Activated T-helper 2 cell treated with anti-CD3 and anti-CD28 coated beads, Interferon-gamma antibody, Interleukin-2, Interleukin-4, amounts not matched to agents 10 μg/mL and 5 μg/mL and 100 μg/mL, durations not matched to agents 14 hours and 24 hours and 36 hours (primary cell): Measurements from ENCODE around the gene ACOXL. TPM values are rescaled to one million over a fixed set of nuclear protein-coding genes. Genes with fewer than 3 reads are reported as not detected.

Source experiments
- DNase-seq: peaks from one replicate; pipeline ENCODE4 v3.0.0; 2021; ENCODE audit warnings: low spot score
- H3K27ac Mint-ChIP-seq: one replicate; pipeline ENCODE4 v1.8.0; 2021; ENCODE audit warnings: mixed read lengths
- H3K27me3 Mint-ChIP-seq: one replicate; pipeline ENCODE4 v1.8.0; 2021; ENCODE audit warnings: low read depth, mixed read lengths
- H3K36me3 Mint-ChIP-seq: one replicate; pipeline ENCODE4 v1.8.0; 2021; ENCODE audit warnings: low read depth, mixed read lengths
- H3K4me1 Mint-ChIP-seq: one replicate; pipeline ENCODE4 v1.8.0; 2021; ENCODE audit warnings: low read depth, mixed read lengths
- H3K4me3 Mint-ChIP-seq: one replicate; pipeline ENCODE4 v1.8.0; 2021; ENCODE audit warnings: low read depth, mild to moderate bottlenecking, moderate library complexity, mixed read lengths
- H3K9me3 Mint-ChIP-seq: one replicate; pipeline ENCODE4 v1.8.0; 2021; ENCODE audit warnings: mixed read lengths
- intact Hi-C: fragments of 100-400 bp; cut with micrococcal nuclease; formaldehyde crosslinking; loops from one replicate; pipeline ENCODE4 v1.15.1; 2023
- total RNA-seq: library from RNA; stranded (reverse); gene quantifications from 2 replicates; pipeline ENCODE4 v1.2.3, GENCODE V29; 2022

Gene ACOXL
- total RNA-seq, 1 donor from 2014 or later: 1.6 TPM

DNA sequence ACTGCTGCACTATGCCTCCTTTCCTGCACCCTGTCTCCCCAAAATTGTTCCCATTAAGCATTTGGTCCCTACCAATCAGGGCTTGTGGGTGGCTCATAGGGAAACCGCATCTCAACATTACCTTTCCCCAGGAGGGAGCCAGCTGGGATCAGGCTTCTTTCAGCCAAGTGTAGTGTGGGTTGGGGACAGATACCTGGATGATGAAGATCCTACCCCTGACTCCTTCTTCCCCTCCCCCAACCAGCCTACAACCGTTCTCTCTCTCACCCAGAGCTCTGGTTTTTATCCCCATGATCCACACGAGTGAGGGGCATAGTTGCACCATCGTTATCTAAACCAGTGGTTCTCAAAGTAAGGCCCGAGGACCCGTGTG, 40.0 kb downstream of the ACOXL start:
- Mint-ChIP-seq H3K4me1 (no peaks in the 10 kb centered on the region), H3K36me3 (no peaks in the 10 kb centered on the region), H3K4me3 (no peak overlapping the region), H3K9me3 (no peaks in the 10 kb centered on the region), H3K27ac (no peak overlapping the region), H3K27me3 (peaks cover 23% of the 10 kb centered on the region)
- intact Hi-C loops: no loop called here
- no peak for DNase-seq

DNA sequence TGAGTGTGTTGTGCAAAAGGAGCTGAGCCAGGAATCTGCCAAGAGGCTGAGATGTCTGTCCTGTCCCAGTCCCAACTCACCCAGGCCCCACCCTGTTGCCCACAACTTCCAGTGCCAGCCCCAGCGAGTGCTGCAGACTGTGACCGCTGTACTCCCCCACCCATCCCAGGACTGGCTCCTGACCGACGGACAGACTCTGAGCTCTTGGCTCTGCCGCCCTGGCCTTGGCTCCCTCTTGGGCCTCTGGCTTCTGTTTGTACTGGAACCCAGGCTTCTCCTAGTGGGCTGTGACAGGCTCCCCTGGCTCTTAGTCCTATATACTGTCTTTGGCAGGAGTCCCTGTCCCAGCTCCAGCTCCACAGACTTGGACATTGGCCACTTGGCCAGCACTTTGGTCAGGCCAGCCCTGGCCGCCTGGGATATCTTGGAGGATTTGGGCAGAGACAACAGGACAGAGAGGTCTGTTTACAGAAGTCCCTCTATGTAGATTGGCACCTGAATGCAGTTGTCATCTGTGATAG, 41.1 kb downstream of the ACOXL start:
- no peaks in the 10 kb centered on the region for H3K4me1 Mint-ChIP-seq

GRCh38 chr2:110774701-110775100, 42.3 kb downstream of the ACOXL start:
- Mint-ChIP-seq H3K4me1 (no peaks in the 10 kb centered on the region), H3K36me3 (no peaks in the 10 kb centered on the region), H3K27me3 (peaks cover 27% of the 10 kb centered on the region), H3K4me3 (no peak overlapping the region), H3K27ac (no peak overlapping the region), H3K9me3 (no peaks in the 10 kb centered on the region)
- DNase-seq: no peak
- intact Hi-C loops: no loop called here

More for the DNA sequence above, 41.1 kb downstream of the ACOXL start:
- H3K4me3 Mint-ChIP-seq: no peak overlapping the region
- no peak overlapping the region for H3K27ac Mint-ChIP-seq
- intact Hi-C loops: no loop called here
- DNase-seq: no peak
- H3K27me3 Mint-ChIP-seq: peaks cover 21% of the 10 kb centered on the region
- H3K9me3 Mint-ChIP-seq: no peaks in the 10 kb centered on the region
- H3K36me3 Mint-ChIP-seq: no peaks in the 10 kb centered on the region

DNA sequence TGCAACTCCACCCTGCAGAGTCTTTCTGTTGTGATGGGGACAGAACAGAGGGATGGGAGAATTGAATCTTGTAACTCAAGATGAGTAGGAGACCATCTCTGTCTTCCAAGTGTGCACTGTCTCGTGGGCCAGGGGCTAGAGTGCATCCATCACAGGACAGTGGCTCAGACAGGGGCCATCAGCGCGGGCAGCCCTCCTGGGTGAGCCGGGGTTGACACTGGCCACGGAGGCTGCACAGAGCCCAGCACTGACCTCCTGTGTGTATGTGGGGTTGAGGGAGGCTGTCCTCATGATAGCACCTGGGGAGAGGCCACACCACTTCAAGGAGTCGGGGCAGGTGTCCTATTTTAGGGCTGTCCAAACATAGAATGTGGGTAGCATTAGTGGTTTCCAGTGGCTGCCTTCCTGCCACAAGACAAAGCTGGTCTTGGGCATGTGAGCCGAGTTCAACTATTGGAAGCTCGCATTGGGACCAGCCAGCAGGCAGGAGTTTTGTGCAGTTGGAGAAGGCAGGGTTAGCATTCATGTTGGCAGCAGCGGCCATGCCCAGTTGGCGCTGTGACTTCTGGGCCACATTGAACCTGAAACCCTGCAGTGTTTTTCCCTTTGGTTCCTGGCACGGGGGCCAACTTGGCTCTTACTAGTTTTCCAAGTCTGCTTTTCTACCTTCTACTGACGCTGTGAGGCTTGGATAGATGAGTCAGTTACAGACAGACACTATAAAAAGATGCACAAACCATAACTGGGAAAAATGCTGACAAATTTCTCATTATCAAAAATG, 45.3 kb downstream of the ACOXL start:
- DNase-seq: no peak
- H3K4me3 Mint-ChIP-seq: no peak overlapping the region
- H3K4me1 Mint-ChIP-seq: no peaks in the 10 kb centered on the region
- H3K27ac Mint-ChIP-seq: no peak overlapping the region
- intact Hi-C loops: no loop called here
- peaks cover 39% of the 10 kb centered on the region for H3K27me3 Mint-ChIP-seq
- H3K9me3 Mint-ChIP-seq: no peaks in the 10 kb centered on the region
- H3K36me3 Mint-ChIP-seq: no peaks in the 10 kb centered on the region

- intact Hi-C loops: no loop called here
- Mint-ChIP-seq H3K27me3 (peaks cover 46% of the 10 kb centered on the region), H3K4me3 (no peak overlapping the region), H3K4me1 (no peaks in the 10 kb centered on the region), H3K27ac (no peak overlapping the region), H3K9me3 (no peaks in the 10 kb centered on the region), H3K36me3 (no peaks in the 10 kb centered on the region)
- no peak for DNase-seq
Measured at GRCh38 chr2:110780461-110780860, 48.1 kb downstream of the ACOXL start.

DNA sequence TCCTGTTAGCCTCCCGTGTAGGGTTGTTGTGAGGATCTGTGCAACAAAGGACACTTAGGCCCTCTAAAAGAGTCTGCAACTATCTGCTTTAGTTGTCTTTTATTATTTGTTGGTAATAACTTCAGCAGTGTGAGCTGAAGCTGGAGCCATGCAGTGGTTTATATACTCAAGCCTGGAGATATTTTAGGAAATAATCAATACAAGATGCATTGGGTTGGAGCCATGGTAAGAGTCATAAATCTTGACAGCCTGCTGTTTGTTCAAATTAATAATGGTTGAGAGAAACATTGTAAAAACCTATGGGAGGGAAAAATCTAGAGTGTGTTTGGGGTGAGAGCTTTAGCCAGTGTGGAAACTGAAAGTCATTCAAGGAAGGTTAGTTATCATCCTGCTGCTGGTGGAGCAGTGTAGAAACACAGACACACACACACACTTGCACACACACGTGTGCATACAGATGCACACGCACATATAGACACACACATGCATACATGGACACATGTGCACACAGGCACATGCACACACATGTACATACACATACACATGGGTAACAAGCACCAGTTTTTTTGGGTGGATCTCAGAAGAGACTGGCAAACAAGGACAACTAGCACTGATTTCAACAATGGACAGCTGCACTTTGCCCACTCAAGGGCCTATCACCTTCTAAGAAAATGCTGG, 51.0 kb downstream of the ACOXL start:
- intact Hi-C loops: no loop called here
- DNase-seq: no peak
- Mint-ChIP-seq H3K4me1 (no peaks in the 10 kb centered on the region), H3K27me3 (peaks cover 45% of the 10 kb centered on the region), H3K27ac (no peak overlapping the region), H3K9me3 (peaks cover 4% of the 10 kb centered on the region), H3K4me3 (no peak overlapping the region), H3K36me3 (no peaks in the 10 kb centered on the region)

- Mint-ChIP-seq H3K36me3 (no peaks in the 10 kb centered on the region), H3K9me3 (peaks cover 4% of the 10 kb centered on the region), H3K4me3 (no peak overlapping the region), H3K27ac (no peak overlapping the region), H3K27me3 (peaks cover 44% of the 10 kb centered on the region), H3K4me1 (no peaks in the 10 kb centered on the region)
- intact Hi-C loops: no loop called here
- no peak for DNase-seq
Measured at GRCh38 chr2:110784047-110784631, 51.8 kb downstream of the ACOXL start.

DNA sequence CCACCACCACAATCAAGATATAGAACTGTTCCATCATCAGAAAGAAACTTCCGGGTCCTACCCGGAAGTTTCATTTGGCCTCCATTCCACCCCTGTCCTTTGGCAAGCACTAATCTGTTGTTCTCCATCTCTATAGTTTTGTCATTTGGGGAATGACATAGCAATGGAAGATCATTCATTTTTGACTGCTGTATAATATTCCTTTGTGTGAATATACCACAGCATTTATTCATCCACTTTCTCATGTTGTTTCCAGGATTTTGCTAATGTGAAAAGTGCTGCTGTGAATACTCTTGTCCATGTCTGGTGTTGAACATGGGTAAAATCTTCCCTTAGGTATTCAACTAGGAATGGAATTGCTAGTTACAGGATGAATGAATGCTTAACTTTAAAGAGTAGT, 53.1 kb downstream of the ACOXL start:
- H3K27me3 Mint-ChIP-seq: peaks cover 34% of the 10 kb centered on the region
- no peaks in the 10 kb centered on the region for H3K4me1 Mint-ChIP-seq
- intact Hi-C loops: no loop called here
- no peaks in the 10 kb centered on the region for H3K36me3 Mint-ChIP-seq
- H3K27ac Mint-ChIP-seq: no peak overlapping the region
- no peak overlapping the region for H3K4me3 Mint-ChIP-seq
- DNase-seq: no peak
- H3K9me3 Mint-ChIP-seq: peaks cover 4% of the 10 kb centered on the region

- Mint-ChIP-seq H3K27ac (no peak overlapping the region), H3K4me1 (no peaks in the 10 kb centered on the region), H3K4me3 (no peak overlapping the region), H3K9me3 (peaks cover 4% of the 10 kb centered on the region), H3K27me3 (peaks cover 43% of the 10 kb centered on the region), H3K36me3 (no peaks in the 10 kb centered on the region)
- no peak for DNase-seq
- intact Hi-C loops: no loop called here
Measured at GRCh38 chr2:110788976-110789375, 56.6 kb downstream of the ACOXL start.

DNA sequence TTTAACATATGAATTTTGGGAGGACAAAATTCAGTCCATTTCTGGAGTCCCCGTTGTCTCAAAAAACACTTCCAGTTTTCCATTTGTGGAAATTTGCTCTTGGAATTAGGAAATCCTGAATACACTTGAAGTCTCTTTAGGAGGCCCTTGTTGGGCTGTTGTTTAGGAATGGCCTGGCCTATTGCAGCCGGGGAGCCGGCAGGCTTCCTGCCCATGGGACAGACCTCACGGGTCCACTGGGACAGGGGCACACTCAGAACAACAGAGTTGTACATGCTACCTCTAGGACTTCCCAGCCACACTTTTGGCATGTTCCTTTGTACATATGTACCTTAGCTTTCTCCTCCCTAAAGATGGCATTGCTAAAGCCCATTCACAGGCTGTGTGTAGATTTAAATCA, 57.3 kb downstream of the ACOXL start:
- Mint-ChIP-seq H3K4me3 (no peak overlapping the region), H3K4me1 (no peaks in the 10 kb centered on the region), H3K27ac (no peak overlapping the region), H3K9me3 (peaks cover 4% of the 10 kb centered on the region), H3K36me3 (no peaks in the 10 kb centered on the region), H3K27me3 (peaks cover 45% of the 10 kb centered on the region)
- intact Hi-C loops: no loop called here
- DNase-seq: no peak

GRCh38 chr2:110790907-110791306, 58.5 kb downstream of the ACOXL start:
- peaks cover 48% of the 10 kb centered on the region for H3K27me3 Mint-ChIP-seq
- DNase-seq: no peak

DNA sequence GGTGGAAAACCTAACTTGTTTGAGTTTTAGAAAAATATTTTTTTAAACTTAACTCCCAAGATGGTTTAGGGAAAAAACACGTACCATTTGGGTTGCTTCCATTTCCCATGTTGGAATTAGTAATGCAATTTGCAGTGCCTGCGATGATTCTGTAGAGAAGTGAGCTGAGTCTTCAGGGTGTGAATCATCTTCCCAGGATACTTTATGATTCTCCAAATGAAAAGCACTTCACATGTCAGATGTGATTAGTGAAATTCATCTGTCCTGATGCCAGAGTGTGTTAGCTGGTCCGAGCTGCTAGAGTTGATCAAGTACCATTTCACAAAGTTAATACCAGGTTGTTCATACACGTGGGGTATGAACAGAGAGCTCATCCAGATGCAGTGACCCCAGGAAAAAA, 59.1 kb downstream of the ACOXL start:
- DNase-seq: no peak
- Mint-ChIP-seq H3K4me1 (peaks cover 2% of the 10 kb centered on the region), H3K36me3 (no peaks in the 10 kb centered on the region), H3K9me3 (no peaks in the 10 kb centered on the region), H3K27me3 (peaks cover 49% of the 10 kb centered on the region), H3K27ac (no peak overlapping the region), H3K4me3 (no peak overlapping the region)
- intact Hi-C loops: no loop called here

More at GRCh38 chr2:110790907-110791306, 58.5 kb downstream of the ACOXL start:
- intact Hi-C loops: no loop called here
- Mint-ChIP-seq H3K9me3 (peaks cover under 1% of the 10 kb centered on the region), H3K27ac (no peak overlapping the region), H3K4me1 (peaks cover 2% of the 10 kb centered on the region), H3K4me3 (no peak overlapping the region), H3K36me3 (no peaks in the 10 kb centered on the region)

GRCh38 chr2:110793034-110793433, 60.7 kb downstream of the ACOXL start:
- H3K27ac Mint-ChIP-seq: no peak overlapping the region
- no peak overlapping the region for H3K4me3 Mint-ChIP-seq
- H3K9me3 Mint-ChIP-seq: no peaks in the 10 kb centered on the region
- intact Hi-C loops: no loop called here
- no peaks in the 10 kb centered on the region for H3K36me3 Mint-ChIP-seq
- no peak for DNase-seq
- H3K4me1 Mint-ChIP-seq: peaks cover 2% of the 10 kb centered on the region
- H3K27me3 Mint-ChIP-seq: peaks cover 55% of the 10 kb centered on the region
